Effector memory CD4-positive, alpha-beta T cell (primary cell): ENCODE measurements around the gene ORM1.

Experiments used
- DNase-seq, 3 donors: peaks; one replicate each; pipeline ENCODE4 v3.0.0-alpha.2; 2020
- H3K27ac ChIP-seq: 2 replicates; pipeline ENCODE4 v1.7.0; 2013; ENCODE audit warnings: mild to moderate bottlenecking, low read length, moderate library complexity; ENCODE audit not compliant: insufficient read depth, poor library complexity, severe bottlenecking
- H3K27me3 ChIP-seq: replicated peaks from 2 replicates; pipeline ENCODE4 v1.7.0; 2013; ENCODE audit warnings: mild to moderate bottlenecking, low read length; ENCODE audit not compliant: insufficient read depth, control insufficient read depth, poor library complexity, severe bottlenecking
- H3K36me3 ChIP-seq: 2 replicates; pipeline ENCODE4 v1.7.0; 2013; ENCODE audit warnings: mild to moderate bottlenecking, low read length, moderate library complexity; ENCODE audit not compliant: control insufficient read depth, insufficient read depth
- H3K4me1 ChIP-seq: 2 replicates; pipeline ENCODE4 v1.7.0; 2013; ENCODE audit warnings: low read length, mild to moderate bottlenecking; ENCODE audit not compliant: control insufficient read depth, insufficient read depth, poor library complexity, severe bottlenecking
- H3K4me3 ChIP-seq: 2 replicates; pipeline ENCODE4 v1.7.0; 2013; ENCODE audit warnings: low read length, low read depth, mild to moderate bottlenecking; ENCODE audit not compliant: insufficient read depth, poor library complexity, severe bottlenecking
- H3K9me3 ChIP-seq: 2 replicates; pipeline ENCODE4 v1.7.0; 2013; ENCODE audit warnings: mild to moderate bottlenecking, low read length, moderate library complexity; ENCODE audit not compliant: control insufficient read depth

ORM1 gene

DNA sequence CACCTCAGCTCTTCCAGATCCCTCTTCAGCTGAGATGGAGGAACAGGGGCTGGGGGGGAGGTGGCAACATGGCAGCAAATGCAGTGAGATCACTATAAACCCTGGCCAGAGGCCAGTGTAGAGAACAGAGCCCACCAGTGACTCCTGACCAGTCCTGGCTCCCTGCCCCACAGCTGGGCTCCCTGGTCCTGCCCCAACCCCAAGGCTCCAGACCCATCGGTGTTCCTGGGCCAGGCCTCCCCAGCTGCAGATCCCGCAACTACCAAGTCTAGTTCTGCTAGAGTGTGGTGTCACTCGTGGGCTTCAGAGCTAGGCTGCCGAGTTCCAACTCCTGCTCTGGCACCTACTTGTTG, 48.0 kb downstream of the ORM1 start:
- H3K9me3 ChIP-seq = no peaks in the 10 kb centered on the region
- H3K4me3 ChIP-seq = no peak overlapping the region
- H3K4me1 ChIP-seq = peaks cover 97% of the 10 kb centered on the region
- peak overlapping the region; percentile 75 for H3K27ac ChIP-seq
- DNase-seq = no peak
- peaks cover 40% of the 10 kb centered on the region for H3K36me3 ChIP-seq
- H3K27me3 ChIP-seq = no peaks in the 10 kb centered on the region

DNA sequence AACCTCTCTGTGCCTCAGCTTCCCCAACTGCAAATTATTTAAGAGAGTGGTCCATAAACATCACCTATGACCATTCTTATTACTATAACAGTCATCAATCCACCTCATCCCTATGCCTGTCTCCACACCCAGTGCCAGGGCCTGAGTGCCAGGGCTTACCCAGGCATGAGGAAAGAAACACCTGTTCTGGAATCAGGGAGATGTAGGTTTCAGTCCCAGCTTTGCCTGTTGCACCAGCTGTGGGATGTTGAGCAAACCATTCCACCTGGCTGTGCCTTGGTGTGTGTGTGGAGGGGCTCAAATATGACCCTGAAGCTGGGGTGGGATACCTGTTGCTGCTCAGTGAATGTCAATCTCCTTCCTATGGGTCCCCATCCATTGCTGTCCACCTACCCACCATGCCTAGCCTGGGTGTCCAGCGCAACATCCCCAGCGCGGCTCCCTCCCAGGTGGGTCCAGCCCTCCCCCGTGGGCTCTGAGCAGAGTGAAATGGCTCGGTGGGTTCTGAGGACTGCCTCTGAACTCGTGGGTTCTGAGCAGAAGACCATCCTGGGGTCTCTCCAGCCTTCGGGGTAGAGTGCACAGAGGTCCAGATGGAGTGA, 48.5 kb downstream of the ORM1 start:
- H3K9me3 ChIP-seq = no peaks in the 10 kb centered on the region
- no peaks in the 10 kb centered on the region for H3K27me3 ChIP-seq
- peaks cover 92% of the 10 kb centered on the region for H3K4me1 ChIP-seq
- DNase-seq = no peak
- peak overlapping the region; percentile 75 for H3K27ac ChIP-seq
- H3K4me3 ChIP-seq = peak overlapping the region; percentile 43
- peaks cover 43% of the 10 kb centered on the region for H3K36me3 ChIP-seq

DNA sequence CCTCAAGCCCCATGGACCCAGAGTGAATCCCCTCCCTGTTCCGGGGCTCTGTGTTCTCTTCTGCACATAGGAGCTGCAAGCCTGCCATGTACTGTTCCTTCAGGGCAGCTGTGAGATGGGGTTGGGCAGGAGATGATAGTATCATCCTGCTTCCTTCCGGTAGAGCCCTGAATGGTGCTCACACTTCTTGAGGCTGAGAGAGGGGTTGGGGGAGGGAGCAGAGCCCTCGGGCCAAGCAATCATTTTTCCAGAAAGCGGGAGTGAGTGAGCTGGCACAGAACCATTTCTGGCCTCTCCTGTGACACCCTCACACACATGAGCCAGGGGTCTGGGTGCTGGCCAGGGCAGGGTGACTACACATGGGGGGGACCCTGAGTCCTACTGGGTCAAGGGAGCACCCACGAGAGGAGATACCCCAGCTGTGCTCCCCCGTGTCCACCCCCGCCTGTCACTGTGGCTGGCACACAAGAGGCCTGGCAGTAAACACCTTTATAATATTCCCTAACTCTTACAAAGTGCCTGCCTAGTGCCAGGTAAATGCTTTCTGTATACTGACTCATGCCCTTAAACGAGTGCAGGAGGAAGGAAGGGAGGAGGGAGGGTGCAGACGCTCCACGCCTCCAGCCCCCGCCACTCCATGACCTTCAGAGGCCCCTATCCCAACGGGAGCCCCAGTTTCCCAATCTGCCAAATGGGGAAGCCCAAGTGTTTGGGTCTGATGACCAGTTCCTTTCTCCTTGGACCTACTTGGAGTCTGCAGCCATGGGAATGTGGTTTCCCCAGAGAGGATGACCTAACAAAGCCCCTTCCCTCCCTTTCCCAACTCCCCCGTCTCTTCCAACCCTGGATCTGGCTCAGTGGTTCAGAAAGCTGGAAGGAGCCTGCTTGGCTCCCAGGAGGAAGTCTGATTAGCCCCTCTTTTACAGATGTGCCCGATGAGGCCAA, 49.3 kb downstream of the ORM1 start:
- Histone ChIP-seq H3K36me3 (peaks cover 51% of the 10 kb centered on the region), H3K27ac (peak overlapping the region; percentile 75), H3K4me3 (peak overlapping the region; percentile 43), H3K27me3 (no peaks in the 10 kb centered on the region), H3K4me1 (peaks cover 92% of the 10 kb centered on the region), H3K9me3 (no peaks in the 10 kb centered on the region)
- DNase-seq = peak in 2 of 3 donors; percentile 41 to 44

DNA sequence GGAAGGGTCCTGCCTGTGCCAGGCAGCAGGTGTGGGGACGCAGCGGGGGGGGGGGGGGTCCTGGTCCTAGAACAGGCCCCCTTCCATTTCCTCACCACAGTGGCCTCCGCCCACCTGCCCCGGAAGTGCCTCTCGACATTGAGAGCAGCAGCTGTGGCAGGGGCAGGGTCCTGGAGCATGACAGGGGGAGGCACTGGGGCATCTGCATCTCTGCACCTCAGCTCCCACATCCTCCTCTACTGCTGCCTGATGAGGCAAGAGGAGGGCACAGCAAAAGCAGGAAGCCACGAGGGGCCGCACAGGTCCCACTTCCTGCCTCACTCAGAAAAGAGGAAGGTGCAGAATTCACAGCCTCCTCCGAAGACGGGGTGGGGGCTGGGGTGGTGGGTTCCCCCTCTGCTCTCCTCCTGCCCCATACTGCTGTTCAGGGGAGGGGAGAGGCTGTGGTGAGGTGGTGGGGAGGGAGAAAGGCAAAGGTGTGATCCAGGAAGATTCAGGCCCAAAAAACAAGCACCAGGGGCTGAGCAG, 50.1 kb downstream of the ORM1 start:
- peaks cover 92% of the 10 kb centered on the region for H3K4me1 ChIP-seq
- H3K9me3 ChIP-seq = no peaks in the 10 kb centered on the region
- peak overlapping the region; percentile 75 for H3K27ac ChIP-seq
- peak overlapping the region; percentile 43 for H3K4me3 ChIP-seq
- peak; percentile 74 to 86 (median 80) for DNase-seq
- H3K36me3 ChIP-seq = peaks cover 48% of the 10 kb centered on the region
- H3K27me3 ChIP-seq = no peaks in the 10 kb centered on the region

DNA sequence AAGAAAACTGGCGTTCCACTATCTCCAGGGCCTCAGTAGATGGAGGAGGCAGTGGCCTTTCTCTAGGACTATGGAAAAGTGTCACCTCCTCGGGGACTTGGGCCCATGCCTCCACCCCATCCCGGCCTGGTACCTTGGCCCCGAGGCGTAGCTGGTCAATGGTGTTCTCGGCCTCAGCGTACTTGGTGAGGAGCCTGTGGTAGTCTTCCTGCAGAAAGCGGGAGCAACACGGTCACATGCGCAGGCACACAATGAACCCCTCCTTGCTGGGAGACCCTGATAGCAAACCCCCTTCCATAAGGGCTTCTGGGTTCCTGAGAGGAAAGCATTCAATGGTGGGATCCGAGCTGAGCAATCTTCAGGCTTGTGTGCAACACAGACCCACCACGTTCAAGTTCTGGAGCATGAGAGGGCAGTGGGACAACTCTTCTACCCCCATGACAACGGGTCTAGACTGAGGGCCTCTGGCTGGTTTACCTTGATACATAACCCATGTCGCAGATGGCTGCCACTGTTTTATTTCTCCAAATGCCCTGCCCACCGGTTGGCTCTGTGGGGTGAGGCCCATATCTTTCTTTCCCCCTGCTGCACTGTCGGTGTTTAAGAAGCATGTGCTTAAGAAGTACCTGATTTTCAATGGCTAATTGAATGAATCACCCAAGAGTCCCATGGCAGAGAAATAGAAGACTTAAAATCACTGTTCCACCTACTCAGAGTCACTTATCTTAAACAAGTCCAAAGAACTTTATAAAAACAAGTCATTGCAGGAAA, 51.2 kb downstream of the ORM1 start:
- Histone ChIP-seq H3K36me3 (peaks cover 50% of the 10 kb centered on the region), H3K9me3 (no peaks in the 10 kb centered on the region), H3K4me3 (no peak overlapping the region), H3K27me3 (no peaks in the 10 kb centered on the region), H3K27ac (peak overlapping the region; percentile 75), H3K4me1 (peaks cover 93% of the 10 kb centered on the region)
- no peak for DNase-seq

DNA sequence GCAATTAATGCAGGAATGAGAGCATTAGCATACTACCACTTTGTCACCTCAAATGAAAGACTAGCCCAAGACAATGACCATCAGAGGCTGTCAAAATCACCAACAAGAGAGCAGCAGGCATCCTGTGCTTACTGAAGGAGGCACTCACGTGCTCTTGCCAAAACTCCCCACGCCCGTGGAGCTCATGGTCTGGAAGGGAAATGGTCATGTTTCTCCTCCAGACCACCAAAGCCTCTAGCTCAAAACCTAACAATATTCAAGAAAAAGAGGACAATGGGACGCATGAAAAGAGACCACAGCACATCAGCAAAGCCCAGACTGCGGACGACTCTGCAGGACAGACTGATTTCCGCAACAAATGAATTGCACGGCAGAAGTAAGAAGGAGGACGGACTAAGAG, 52.0 kb downstream of the ORM1 start:
- no peaks in the 10 kb centered on the region for H3K27me3 ChIP-seq
- no peak overlapping the region for H3K4me3 ChIP-seq
- H3K36me3 ChIP-seq = peaks cover 50% of the 10 kb centered on the region
- H3K27ac ChIP-seq = peak overlapping the region; percentile 75
- no peak for DNase-seq
- H3K9me3 ChIP-seq = no peaks in the 10 kb centered on the region
- H3K4me1 ChIP-seq = peaks cover 93% of the 10 kb centered on the region

DNA sequence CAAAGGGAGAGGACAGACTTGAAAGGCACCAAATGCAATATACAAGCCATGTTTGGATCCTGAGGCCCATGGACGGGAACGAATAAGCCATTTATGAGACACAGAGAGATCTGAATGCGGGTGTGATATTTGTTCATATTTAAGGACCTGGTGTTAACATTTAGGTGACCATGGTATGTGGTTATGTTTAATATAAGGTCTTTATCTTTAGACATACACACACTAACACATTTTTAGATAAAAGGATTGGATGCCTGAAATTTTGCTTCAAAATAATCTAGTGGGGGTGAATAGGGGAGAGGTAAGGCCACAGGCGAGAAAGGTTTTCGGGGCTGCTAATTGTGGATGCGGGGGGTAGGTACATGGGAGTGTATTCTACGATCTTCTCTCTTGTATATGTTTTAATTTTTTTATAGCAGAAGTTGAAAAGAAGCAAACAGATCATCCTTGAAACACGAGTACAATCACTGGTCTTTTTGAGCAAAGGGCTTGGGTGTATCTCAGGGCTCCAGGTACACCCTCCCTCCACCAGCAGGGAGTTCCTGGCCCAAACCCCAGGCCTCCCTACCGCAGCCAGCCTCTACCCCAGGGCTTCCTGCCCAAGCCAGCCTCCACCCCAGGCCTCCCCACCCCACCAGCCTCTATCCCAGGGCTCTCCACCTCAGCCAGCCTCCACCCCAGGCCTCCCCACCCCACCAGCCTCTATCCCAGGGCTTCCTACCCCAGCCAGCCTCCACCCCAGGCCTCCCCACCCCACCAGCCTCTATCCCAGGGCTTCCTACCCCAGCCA, 52.7 kb downstream of the ORM1 start:
- Histone ChIP-seq H3K9me3 (no peaks in the 10 kb centered on the region), H3K36me3 (peaks cover 50% of the 10 kb centered on the region), H3K27me3 (no peaks in the 10 kb centered on the region), H3K4me1 (peaks cover 93% of the 10 kb centered on the region), H3K27ac (peak overlapping the region; percentile 75), H3K4me3 (no peak overlapping the region)
- no peak for DNase-seq
